Left forelimb (tissue), 1 donor: ENCODE measurements around the gene USP44.
"Not testable (repeated sequence)": the region's sequence is repeated elsewhere in the genome, so short reads cannot be mapped to it uniquely, and the experiment has no call there.

Source experiments
- DNase-seq: peaks from one replicate; pipeline ENCODE4 v3.0.0-alpha.2; 2018; ENCODE audit warnings: low spot score

USP44 gene

DNA sequence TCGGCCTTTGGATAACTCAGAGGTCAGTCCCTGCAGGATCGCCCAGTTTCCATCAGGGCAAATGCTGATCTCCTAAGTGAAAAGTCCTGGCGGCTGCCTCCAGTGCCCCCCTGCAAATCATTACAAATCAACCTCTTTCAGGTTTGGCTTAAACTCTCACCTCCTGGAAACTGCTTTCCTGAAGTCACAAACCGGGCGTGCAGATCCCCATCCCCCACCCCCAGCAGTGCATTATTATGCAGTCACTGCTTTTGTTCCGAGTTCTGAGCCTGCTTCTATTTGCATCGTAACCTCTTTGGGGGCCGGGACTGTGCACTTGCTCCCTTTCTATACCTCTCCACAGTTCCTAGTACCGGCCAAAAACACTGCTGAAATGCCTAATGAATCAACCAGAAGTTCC is at the start of gene USP44:
TSS of gene USP44 (minus strand) at position 172 of the 400 bp plus-strand sequence. CDS start 17,220 bp downstream, outside the sequence.
- DNase-seq: no peak

DNA sequence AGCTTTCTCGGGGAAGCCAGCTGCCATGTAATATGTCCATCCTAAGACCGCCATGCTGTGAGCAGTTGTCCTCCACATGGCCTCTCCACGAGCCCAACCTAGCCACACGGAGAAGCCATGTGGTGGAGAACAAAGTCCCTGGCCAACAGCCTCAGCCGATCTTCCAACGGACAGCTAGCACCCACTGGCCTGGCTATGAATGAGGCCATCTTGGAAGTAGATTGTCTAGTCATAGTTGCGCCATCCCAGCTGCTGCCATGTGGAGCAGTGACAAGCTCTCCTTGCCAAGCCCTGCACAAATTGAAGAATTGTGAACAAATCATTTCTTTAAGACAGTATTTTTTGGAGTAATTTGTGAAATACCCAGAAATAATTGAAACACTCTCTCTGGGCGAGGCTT is 49.3 kb upstream of the USP44 start:
- no peak for DNase-seq

DNA sequence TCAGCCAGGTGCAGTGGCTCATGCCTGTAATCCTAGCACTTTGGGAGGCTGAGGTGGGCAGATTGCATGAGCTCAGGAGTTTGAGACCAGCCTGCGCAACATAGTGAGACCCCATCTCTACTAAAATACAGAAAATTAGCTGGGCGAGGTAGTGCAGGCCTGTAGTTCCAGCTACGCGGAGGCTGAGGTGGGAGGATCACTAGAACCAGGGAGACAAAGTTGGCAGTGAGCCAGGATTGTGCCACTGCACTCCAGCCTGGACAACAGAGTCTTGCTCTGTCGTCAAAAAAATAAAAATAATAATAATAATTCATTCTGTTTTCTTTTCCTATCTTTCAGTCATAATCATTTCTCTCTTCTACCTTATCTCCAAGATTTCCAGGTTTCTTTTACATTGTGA is 48.6 kb upstream of the USP44 start:
- no peak for DNase-seq

DNA sequence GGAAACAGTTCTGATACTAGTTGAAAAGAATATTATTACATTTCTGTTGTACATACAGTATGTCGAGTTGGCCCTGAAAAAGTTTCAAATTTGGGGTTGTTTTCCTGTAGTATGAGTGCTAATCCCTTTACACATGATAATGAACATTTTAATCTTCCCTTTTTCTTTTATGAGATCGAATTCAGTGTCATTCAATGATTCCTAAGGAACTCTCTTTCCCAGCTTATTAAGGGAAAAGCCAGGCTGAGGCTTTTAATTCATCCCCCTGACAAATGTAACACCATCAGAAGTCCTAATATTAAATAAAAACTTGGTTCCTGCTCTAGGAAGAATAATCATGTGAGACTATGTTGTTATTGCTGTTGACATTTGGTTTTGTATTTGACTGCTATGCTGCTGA is 42.9 kb upstream of the USP44 start:
- no peak for DNase-seq

DNA sequence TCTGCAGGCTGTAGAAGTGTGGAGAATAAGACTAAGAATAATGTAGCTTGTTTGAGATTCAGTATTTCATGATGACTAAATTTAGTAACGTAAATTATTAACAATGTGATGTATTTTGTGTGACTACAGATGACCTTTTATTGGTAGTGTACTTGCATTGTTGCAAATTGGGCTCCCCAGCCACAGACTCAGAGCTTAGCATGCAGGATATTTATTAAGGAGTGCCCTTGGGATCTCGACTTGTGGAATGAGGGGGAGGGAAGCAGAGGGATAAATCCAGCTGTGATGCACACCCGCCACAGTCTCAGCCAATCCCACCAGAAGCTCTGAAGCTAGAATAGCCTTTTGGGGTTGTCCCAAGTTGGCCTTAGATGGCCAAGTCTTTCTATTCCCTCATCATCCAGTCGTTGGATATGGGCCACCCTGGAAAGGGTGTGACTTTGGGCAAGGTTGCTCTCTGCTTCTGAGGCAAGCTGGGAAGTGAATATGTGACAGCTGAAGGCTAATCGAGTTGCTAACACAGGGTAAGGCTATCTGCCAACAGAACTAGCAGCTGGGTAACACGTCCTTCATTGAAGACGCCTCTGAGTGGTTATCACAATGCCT is 42.1 kb upstream of the USP44 start:
- no peak for DNase-seq

DNA sequence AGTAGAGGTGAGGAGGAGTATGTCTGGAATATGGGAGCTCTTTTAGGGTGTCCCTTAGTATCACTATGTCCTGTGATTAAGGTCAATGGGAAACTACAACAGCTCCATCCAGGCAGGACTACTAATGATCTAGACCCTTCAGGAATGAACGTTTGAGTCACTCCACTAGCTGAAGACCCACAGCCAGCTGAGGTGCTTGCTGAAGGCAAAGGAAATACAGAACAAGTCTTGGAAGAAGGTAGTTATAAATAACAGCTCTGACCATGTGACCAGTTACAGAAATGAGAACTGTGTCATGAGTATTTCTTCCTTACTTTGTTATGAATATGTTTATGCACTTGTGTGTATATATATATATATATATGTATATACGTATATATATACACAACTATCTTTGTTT is 40.5 kb upstream of the USP44 start:
- DNase-seq: no peak

DNA sequence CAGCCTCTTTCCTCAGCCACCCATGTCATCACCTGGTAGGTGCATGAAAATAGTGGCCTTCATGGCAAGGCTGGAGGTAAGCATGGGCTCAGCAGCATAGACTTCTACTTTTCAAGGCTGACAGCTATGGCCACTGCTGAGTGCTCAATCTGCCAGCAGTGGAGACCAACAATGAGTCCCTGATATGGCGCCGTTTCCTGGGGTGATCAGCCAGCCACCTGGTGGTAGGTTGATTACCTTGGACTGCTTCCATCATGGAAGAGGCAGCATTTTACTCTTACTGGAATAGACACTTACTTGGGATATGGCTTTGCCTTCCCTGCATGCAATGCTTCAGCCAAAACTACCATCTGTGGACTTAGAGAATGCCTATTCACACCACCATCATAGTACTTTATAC is 39.5 kb upstream of the USP44 start:
- DNase-seq: no peak

DNA sequence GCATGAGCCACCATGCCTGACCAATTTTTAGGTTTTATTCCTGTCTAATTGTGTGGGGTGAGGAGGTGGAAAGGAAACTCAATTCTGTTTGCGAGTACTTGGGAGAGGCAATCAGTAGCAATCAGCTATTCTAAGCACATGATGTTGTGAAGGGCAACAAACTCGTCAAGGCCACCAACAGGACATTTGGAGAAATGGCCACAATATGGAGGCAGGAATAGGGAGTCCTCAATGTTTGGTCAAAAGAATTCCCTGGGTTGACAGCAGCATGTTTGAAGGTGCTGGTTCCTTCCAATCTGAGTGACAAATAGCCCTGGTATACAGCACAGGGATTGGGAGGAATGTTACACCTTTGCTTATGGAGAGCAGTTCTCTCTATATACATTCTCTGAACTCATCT is 32.7 kb upstream of the USP44 start:
- DNase-seq: no peak

DNA sequence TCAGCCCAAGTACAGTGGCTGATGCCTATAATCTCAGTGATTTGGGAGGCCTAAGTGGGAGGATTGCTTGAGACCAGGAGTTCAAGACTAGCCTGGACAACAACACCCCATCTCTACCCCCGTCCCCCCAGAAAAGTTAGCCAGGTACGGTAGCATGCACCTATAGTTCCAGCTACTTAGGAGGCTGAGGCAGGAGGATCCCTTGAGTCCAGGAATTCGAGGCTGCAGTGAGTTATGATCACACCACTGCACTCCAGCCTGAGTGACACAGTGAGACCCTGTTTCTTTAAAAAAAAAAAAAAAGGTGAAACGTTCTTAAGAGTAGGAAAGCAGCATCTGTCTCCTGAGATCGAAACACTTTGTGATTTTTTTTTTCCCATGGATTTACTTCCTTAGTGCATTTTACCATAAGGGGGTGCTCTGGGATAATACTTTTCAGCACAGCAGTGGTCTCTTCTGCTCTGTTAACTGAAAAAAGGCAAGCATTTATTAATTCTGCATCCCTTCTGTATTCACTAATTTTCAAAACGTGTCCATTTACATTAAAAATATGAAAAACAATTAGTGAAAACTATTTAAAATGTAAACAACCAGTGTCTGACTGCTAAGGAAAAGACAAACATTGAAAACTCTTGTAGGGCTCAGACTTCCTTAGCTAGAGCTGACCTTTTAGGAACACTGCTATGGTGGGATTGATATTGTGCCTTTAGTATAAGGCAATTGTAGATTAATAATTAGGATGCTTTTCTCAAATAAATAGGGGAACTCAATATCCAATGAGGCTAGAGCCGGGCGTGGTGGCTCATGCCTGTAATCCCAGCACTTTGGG is 31.2 kb upstream of the USP44 start:
- no peak for DNase-seq

DNA sequence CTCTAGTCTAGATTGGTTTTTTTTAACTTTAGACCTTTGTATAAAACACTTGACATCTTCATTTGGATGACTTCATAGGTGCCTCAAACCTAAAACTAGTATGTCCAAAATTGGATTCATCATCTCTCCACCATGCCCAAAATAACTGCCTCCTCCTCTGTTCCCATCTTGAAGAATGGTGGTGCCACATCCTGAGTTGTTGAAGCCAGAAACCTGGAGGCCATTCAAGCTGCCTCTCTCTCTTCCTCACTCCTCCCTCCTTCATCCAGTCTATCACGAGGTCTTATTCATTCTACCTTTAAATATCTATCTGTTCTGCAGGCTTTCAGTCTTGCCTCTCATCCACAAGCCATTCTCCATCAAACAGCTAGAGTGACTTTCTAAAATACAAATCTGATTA is 26.5 kb upstream of the USP44 start:
- DNase-seq: no peak

DNA sequence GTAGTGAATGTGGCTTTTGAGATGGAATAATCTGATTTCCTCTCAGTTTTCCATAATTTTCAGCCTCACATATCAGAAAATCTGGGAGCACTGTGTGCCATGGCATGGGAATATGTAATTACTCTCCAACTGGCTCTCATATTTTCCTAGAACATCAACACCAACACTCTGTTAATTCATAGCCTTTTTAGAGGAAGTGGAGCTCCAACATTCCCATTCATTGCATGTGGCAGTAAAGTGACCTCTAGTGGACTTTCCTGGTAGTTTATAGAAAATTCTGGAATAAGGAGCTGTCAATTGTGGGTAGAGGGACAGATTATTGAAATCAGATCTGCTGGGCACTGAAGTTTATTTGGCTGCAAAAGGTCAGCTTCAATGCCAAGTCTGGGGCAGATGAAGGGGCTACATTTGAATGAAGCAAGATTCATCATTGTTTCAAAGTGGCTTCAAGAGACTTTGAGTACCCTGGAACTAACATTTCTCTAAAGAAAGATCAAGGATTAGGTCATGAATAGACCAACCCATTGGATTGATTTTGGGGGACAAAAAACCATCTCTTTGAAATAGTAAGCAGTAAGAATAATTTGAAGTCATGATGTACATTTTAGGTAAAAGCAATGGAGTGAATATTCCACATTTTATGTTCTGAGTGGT is 23.6 kb upstream of the USP44 start:
- no peak for DNase-seq

DNA sequence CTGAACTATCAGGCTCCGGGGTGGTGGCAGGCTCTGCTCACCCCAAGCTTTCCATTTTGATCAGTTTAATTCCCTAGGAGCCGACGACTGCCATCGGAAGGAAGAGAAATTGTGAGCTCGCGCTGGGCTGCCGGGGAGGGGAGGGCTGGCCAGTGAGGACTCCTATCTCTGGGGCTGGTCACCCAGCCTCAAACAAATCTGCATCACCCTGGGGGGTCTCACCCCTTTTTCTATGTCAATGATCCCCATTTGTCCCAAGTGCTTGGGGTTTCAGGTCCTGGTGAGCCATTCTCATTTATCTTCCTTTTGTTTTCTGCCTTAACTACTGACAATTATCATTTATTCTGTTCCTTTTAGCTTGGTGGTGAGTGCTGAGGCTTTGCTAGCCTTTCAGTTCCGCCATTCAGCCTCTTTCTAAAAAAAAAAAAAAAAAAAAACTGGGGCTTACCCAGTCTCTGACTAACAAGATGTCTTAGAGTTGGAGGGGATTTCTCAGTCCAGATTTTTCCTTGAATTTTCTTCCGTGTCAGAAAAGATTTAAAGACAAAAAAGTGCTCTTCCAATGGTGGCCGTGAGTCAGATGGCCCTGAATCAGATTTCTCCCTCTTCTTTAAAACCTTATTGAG is 22.8 kb upstream of the USP44 start:
- DNase-seq: no peak

DNA sequence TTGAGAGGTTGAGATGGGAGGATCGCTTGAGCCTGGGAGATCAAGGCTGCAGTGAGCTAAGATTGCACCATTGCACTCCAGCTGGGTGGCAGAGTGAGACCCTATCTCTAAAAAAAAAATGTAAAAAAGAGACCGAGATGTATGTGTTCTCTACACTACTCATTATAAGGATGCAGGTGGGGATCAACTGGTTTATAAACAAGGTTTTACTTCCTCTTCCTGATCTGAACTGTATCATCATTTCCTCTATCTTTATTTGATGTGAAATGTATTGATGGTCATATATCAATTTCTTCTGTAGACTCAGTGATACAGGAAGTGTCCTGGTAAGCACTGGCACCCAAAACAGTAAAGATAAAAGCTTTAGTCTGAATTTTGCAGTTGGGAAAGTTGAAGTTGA is 20.1 kb upstream of the USP44 start:
- DNase-seq: no peak

DNA sequence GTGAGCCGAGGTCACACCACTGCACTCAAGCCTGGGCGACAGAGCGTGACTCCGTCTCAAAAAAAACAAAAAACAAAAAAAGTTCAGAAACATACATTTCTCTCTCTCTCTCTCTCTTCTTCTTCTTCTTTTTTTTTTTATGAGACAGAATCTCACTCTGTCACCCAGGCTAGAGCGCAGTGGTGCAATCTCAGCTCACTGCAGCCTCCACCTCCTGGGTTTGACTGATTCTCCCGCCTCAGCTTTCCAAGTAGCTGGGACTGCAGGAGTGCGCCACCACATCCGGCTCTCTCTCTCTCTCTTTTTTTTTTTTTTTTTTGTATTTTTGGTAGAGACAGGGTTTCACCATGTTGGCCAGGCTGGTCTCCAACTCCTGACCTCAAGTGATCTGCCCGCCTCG is 16.8 kb upstream of the USP44 start:
- not testable (repeated sequence) for DNase-seq

DNA sequence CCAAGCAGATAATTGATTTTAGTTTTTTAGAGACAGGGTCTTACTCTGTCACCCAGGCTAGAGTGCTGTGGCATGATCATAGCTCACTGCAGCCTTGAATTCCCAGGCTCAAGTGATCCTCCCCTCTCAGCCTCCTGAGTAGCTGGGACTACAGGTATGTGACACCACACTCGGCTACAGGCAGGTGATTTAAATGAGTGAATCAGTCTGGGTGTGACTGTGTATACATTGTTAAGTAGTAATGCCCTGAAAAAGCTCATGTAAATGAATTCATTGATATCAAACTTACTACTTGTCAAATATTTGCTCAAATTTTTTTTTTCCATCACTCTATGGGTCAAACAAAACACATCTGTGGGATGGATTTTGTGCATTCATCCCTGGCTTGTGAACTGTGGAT is 6.3 kb upstream of the USP44 start:
- no peak for DNase-seq

DNA sequence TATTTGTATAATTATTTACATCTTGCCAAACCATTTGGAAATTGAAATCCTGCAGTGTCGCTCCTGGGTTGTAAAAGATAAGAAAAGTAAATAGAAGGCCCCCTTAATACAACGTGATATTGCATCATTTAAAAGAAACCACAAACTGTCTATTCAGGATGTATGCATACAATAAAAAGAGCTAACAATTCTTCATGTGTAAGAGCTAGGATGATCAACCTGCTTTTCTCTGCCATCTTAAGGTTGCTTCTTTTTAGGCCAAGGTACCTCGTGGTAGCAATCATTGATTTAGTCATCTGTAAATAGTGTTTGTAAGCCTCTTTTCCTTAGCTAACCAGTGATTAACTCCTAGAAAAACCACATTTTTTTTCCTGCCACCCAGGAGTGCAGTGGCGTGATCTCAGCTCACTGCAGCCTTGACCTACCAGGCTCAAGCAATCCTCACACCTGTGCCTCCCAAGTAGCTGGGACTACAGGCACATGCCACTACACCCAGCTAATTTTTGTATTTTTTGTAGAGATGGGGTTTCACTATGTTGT is 3.3 kb upstream of the USP44 start:
- DNase-seq: no peak

DNA sequence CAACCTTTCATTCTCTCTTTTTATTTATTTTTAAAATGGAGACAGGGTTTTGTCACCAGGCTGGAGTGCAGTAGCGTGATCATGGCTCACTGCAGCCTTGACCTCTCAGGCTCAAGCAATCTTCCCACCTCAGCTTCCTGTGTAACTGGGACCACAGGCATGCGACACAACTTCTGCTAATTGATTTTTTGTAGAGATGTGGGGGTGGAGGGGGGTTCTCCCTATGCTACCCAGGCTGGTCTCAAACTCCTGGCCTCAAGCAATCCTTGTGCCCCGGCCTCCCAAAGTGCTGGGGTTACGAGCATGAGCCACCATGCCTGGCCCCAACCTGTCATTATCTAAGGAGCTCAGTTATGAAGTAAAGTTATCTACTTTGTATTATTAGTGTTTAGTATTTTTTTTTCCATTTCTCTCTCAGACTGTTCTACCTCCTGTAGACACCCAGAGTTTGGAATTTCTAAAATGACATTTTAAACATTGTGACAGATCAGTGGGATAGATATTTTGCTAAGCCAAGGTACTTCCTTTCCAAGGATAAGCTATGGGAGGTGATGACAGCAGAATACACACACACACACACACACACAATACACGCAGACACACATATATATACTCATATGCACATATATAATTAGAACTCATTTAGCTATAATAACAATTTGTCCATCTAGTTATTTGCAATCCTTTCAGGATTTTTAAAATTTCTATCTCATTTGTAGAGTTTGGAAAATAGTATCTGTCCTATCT is 2.1 kb upstream of the USP44 start:
- no peak for DNase-seq

DNA sequence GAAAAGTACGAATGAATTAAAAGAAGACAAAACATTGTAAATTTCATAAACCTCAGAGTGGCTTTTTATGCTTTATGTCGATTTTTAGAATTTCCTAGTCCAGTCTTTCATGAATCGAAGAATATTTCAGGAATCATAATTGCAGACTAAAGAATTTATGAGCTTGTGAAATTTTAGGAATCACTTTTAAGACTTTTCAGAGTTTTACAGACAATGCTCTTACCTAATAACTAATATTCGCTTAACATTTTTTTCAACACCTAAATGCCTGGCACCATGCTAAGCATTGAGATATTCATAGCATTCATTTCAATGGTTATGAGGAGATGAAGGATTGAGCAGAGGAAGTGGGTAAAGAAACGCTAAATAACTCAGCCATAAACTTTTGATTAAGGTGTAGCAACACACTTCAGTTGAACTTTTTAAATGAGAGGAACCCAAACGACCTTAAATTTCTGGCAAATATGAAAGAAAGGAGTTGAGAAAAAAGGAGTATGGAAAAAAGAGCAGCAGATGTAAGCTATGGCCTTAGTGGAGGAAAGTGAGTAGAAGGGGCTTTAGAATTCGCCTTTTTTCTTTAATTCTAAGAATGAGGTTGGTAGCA is 739 bp upstream of the USP44 start:
- no peak for DNase-seq

DNA sequence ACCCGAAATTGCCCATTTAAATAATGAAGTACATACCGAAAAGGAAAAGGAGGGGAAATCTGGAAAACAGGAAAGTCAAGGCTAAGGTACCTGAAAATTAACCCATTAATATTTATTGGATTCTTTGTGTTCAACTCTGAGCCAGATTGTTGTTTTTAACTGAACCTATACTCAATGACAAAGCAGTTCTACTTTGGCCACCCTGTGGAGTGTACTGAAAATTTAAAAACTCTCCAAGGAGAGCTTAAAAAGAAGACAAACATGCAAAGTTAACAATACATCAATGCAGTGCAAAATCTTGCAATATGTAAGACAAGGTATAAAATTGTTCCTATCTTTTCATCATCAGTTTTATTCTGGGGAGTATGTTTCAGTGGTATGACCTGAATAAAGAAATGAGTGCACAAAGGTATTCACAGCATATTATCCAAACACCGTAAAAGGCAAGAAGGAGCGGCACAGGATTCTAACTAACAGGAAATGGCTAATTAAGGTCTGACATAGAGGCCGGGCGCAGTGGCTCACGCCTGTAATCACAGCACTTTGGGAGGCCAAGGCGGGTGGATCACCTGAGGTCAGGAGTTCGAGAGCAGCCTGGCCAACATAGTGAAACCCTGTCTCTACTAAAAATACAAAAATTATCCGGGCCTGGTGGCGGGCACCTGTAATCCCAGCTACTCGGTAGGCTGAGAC is 1.7 kb downstream of the USP44 start:
- no peak for DNase-seq

DNA sequence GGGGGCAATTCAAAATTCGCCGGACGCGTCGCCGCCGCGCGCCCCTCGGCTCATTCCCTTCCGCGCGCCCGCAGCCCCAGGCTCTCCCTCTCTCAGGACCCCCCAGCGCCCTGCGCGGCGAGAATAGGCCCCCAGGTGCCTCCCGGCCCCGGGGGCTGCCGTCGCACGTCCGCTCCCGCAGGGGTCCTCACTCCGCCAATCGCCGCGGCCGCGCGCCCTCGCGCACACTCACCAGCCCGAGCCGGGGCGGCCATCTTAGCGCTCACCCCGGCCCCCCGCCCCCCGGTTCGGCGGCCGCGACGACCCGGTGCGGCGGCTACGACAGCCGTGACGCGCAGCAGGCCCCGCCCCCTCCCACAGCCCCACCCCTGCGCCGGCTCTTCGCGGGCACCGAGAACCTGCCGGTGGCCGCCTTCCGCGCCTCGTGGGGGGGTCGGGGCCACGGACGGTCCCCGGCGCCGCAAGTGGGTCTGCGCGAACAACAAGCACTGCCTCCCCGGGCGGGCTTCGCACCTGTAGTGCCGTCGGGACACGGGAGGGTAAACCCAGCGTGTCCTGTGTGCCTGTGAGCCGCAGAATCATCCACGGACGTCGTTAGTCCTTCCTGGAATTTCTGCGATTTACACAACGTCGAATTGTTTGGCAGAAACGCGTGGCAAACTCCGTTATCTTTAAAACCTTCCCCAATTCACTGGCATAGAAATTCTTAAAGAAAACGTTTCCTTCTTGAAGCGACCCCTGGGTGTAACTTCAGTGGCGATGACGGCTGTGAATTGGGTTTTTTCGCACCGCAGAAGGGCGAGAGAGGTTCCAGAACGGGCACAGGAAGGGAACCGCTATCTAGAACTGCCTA is 2.5 kb downstream of the USP44 start:
- no peak for DNase-seq
